HepG2 (cell line): Measurements from ENCODE around the gene HYAL2. TPM values are rescaled to one million over a fixed set of nuclear protein-coding genes. Genes with fewer than 3 reads are reported as not detected.

ENCODE experiments used
- BRD4 ChIP-seq: sonication (generic); formaldehyde crosslinking; IDR thresholded peaks from 2 replicates; pipeline ENCODE4 v1.4.0; 2020; ENCODE audit warnings: missing genetic modification reagents
- CBX5 ChIP-seq: sonication (generic); formaldehyde crosslinking; IDR thresholded peaks from 2 replicates; pipeline ENCODE4 v1.4.0; 2020; ENCODE audit warnings: missing genetic modification reagents, borderline replicate concordance
- DZIP1 ChIP-seq: sonication (generic); formaldehyde crosslinking; IDR thresholded peaks from 2 replicates; pipeline ENCODE4 v1.5.0; 2020; ENCODE audit warnings: mild to moderate bottlenecking, missing genetic modification reagents
- GATA4 ChIP-seq: sonication (generic); IDR thresholded peaks from 2 replicates; pipeline ENCODE4 v1.6.1; 2016; ENCODE audit warnings: antibody characterized with exemption, low read depth, borderline replicate concordance
- KDM2A ChIP-seq: sonication (generic); formaldehyde crosslinking; IDR thresholded peaks from 2 replicates; pipeline ENCODE4 v1.4.0; 2020; ENCODE audit warnings: low read depth, missing genetic modification reagents, borderline replicate concordance
- KDM5A ChIP-seq: fragments of 200-600 bp; sonication (generic); IDR thresholded peaks from 2 replicates; pipeline ENCODE4 v1.7.0; 2018; ENCODE audit warnings: antibody characterized with exemption, mild to moderate bottlenecking, low read length, borderline replicate concordance
- NFE2L2 ChIP-seq: fragments of 150-350 bp; IDR thresholded peaks from 2 replicates; pipeline ENCODE4 v1.6.1; 2014; ENCODE audit warnings: low read length
- SAP130 ChIP-seq: IDR thresholded peaks from 2 replicates; pipeline ENCODE4 v1.6.1; 2016; ENCODE audit warnings: low read depth
- ZBTB2 ChIP-seq: sonication (generic); formaldehyde crosslinking; IDR thresholded peaks from 2 replicates; pipeline ENCODE4 v1.8.0; 2022; ENCODE audit warnings: low read depth, missing genetic modification reagents
- ZBTB21 ChIP-seq: sonication (generic); formaldehyde crosslinking; IDR thresholded peaks from 2 replicates; pipeline ENCODE4 v1.4.0; 2020; ENCODE audit warnings: missing genetic modification reagents
- ZBTB43 ChIP-seq: sonication (generic); formaldehyde crosslinking; conservative IDR thresholded peaks from 2 replicates; pipeline ENCODE4 v1.4.0; 2020; ENCODE audit warnings: missing genetic modification reagents
- ZNF20 ChIP-seq: sonication (generic); formaldehyde crosslinking; IDR thresholded peaks from 2 replicates; pipeline ENCODE4 v1.4.0; 2020; ENCODE audit warnings: mild to moderate bottlenecking, moderate library complexity, missing genetic modification reagents
- ZNF253 ChIP-seq: sonication (generic); formaldehyde crosslinking; IDR thresholded peaks from 2 replicates; pipeline ENCODE4 v1.8.0; 2022; ENCODE audit warnings: mild to moderate bottlenecking, missing genetic modification reagents, borderline replicate concordance
- ZNF256 ChIP-seq: sonication (generic); formaldehyde crosslinking; conservative IDR thresholded peaks from 2 replicates; pipeline ENCODE4 v1.4.0; 2020; ENCODE audit warnings: missing genetic modification reagents
- ZNF451 ChIP-seq: sonication (generic); formaldehyde crosslinking; IDR thresholded peaks from 2 replicates; pipeline ENCODE4 v1.5.0; 2020; ENCODE audit warnings: mild to moderate bottlenecking, missing genetic modification reagents
- ZNF574 ChIP-seq: sonication (generic); formaldehyde crosslinking; IDR thresholded peaks from 2 replicates; pipeline ENCODE4 v1.4.0; 2020; ENCODE audit warnings: missing genetic modification reagents
- ZNF639 ChIP-seq: conservative IDR thresholded peaks from 2 replicates; pipeline ENCODE4 v1.6.1; 2018; ENCODE audit warnings: missing genetic modification reagents
- polyA plus RNA-seq, 8 experiments: library from polyadenylated mRNA; depleted of rRNA in 3 of 8; stranded (reverse) in 7 of 8; unstranded in 1 of 8; fragments of >200 nt; fragmentation: Illumina TruSeq in 4 of 8; extraction: Trizol in 4 of 8; gene quantifications; 2 replicates each; pipeline versions ENCODE4 v1.2.1 to v1.2.3, GENCODE V29; 2011 to 2016; ENCODE audit warnings: low read depth in 4 of 8, missing spikeins in 1 of 8, mixed read lengths in 1 of 8; ENCODE audit not compliant: insufficient read depth in 1 of 8
- total RNA-seq, 5 experiments: library from RNA; depleted of rRNA; stranded (reverse); fragments of >200 nt; fragmentation: Illumina TruSeq; extraction: Trizol; gene quantifications; 2 replicates each; pipeline ENCODE4 v1.2.3, GENCODE V29; 2016; ENCODE audit warnings: low read depth in 1 of 5
- TF ChIP-seq, protein P1 (sequence below): sonication (generic); formaldehyde crosslinking; IDR thresholded peaks from 2 replicates; pipeline ENCODE4 v1.5.1; 2020; ENCODE audit warnings: missing genetic modification reagents, mild to moderate bottlenecking, borderline replicate concordance

HYAL2 gene
- total and polyA plus RNA-seq, 2 of the 13 experiments (the other 11 are each of a cell fraction or from before 2014, with no cell fraction given), result 76.2 to 102 TPM

DNA sequence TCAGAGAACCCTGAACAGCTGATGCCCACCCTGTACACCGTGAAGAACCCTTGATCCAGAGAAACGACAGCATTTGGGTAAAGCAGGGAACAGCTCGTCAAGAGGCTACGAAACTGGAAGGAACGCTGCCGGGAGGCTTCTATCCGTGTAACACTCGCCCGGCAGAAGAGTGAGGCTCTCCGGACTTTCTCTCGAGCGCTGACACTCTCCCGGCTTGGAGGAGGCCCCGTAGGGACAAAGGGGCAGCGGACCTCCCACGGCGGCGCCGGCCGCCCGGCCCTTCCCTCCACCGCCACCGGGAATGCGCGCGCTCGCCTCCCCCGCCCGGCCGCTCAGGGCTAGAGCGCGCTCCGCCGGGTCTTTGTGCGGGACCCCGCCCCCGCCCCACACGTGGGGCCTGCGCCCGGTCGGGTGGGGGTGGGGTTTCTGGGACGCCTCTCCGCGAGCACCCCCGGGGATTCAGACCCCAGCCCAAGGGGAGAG, 1.7 kb downstream of the HYAL2 start (continued):
- TF ChIP-seq DZIP1 (no peak), ZNF451 (no peak), KDM2A (CRISPR knock-in tag) (no peak; the same call in 1 of the 2 replicates), NFE2L2 (no peak), GATA4 (0 out of 2 replicates have a peak, but pooled peaks have one; percentile 27), BRD4 (CRISPR knock-in tag) (no peak), CBX5 (CRISPR knock-in tag) (no peak), SAP130 (peak; percentile 89), KDM5A (0 out of 2 replicates have a peak, but pooled peaks have one; percentile 74), ZNF574 (no peak), ZNF256 (CRISPR knock-in tag) (no peak), ZBTB2 (CRISPR knock-in tag) (peak; percentile 52; the same call in 1 of the 2 replicates), ZNF639 (CRISPR knock-in tag) (no peak), ZNF20 (CRISPR knock-in tag) (no peak), ZNF253 (CRISPR knock-in tag) (no peak), ZBTB21 (no peak), ZBTB43 (CRISPR knock-in tag) (no peak)
- TF ChIP-seq, protein P1, sequence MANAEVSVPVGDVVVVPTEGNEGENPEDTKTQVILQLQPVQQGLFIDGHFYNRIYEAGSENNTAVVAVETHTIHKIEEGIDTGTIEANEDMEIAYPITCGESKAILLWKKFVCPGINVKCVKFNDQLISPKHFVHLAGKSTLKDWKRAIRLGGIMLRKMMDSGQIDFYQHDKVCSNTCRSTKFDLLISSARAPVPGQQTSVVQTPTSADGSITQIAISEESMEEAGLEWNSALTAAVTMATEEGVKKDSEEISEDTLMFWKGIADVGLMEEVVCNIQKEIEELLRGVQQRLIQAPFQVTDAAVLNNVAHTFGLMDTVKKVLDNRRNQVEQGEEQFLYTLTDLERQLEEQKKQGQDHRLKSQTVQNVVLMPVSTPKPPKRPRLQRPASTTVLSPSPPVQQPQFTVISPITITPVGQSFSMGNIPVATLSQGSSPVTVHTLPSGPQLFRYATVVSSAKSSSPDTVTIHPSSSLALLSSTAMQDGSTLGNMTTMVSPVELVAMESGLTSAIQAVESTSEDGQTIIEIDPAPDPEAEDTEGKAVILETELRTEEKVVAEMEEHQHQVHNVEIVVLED, result no peak
